ENCODE results near the gene BABAM2.

The BABAM2 gene

DNA sequence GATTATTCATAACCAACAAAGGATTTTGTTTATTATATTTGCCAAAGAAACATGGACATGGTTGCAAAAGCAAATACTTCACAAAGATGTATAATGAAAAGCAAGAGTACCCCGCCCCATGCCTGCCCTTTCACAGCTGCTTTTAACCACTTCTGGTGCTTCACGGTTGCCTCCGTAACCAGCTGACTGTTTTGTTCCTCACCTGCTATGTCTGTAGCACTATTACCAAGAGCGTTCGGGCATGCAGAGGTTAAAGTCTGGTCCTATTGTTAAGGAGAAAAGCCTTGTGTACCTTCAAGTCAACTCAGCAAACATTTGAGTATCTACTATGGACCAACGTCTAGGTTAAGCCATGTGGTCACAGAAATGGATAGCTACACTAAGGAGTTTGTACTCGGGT is 386.9 kb downstream of the BABAM2 start:
- no peak for DNase-seq (ENCODE audit: low read depth in 3 of 3)

DNA sequence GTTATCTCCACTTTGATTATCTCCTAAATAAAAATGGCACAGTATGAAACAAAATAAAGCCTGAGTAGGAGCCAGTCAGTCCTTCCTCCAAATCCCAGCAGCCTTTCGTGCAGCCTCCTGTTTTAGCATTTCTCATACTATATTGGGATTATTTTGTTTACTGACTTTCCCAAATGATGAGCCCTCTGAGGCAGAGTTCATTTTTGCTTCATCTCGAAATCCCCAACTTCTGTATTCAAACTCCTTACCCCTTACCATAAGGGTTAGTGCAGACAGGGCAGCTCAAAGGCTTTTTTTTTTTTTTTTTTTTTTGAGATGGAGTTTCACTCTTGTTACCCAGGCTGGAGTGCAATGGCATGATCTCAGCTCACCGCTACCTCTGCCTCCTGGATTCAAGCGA is 388.8 kb downstream of the BABAM2 start:
- no peak for DNase-seq (ENCODE audit: low read depth in 3 of 3)

DNA sequence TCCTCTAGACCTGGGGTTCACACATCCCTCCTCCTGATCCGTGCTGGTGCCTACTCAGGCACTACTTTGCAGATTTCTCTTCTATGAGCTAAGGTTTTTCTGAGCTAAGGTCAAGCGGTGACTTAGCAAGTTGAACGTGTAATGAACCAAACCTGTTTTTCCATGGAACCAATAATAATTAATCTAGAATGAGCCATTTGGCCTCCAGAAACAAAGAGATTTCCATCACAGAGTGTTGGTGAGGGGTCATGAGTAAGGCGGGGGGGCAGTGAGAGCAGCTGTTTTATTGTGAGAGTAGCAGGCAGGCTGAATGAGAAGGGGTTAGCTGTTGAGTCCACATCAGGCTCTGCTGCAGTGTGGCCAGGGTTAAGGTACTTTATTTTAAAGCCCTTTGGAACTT is 390.1 kb downstream of the BABAM2 start:
- no peak for DNase-seq (ENCODE audit: low read depth in 3 of 3)

DNA sequence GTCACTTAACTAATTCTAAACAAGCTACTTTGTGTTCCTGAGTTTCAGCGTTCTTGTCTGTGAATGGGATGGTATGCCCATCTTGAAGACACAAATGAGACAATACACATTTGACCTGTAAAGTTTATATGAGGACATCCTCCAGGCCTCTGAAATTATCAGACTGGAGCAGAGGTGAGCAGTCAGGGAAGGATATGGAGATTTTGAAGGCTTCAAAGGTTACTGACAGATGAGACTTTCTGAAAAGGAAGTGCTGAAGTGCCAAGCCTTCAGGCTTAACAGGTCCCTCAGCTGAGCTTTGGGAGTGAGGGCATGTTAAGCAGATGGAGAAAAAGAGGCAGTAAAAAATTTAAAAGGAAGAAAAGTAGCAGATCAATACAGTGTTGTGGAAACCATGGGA is 391.2 kb downstream of the BABAM2 start:
- no peak for DNase-seq (ENCODE audit: low read depth in 3 of 3)

DNA sequence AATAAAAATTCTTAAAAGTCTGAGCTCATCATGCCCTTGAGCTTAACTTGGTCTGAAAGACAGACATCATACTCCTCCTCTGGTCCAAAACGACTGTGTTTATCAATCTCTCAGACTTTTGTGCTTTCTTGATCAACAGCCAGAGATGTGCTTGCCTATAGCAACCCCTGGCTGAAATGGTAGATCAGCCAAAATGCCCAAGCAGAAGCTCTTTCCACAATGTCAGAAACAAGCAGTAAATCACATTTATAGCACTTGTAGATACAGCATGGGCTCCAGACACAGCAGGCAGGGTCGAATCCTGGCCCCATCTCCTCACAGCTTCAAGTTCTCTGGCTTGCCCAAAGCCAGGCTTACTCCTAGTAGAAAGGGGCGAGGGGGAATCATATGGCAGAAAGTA is 391.7 kb downstream of the BABAM2 start:
- DNase-seq (ENCODE audit: low read depth in 3 of 3), result no peak

DNA sequence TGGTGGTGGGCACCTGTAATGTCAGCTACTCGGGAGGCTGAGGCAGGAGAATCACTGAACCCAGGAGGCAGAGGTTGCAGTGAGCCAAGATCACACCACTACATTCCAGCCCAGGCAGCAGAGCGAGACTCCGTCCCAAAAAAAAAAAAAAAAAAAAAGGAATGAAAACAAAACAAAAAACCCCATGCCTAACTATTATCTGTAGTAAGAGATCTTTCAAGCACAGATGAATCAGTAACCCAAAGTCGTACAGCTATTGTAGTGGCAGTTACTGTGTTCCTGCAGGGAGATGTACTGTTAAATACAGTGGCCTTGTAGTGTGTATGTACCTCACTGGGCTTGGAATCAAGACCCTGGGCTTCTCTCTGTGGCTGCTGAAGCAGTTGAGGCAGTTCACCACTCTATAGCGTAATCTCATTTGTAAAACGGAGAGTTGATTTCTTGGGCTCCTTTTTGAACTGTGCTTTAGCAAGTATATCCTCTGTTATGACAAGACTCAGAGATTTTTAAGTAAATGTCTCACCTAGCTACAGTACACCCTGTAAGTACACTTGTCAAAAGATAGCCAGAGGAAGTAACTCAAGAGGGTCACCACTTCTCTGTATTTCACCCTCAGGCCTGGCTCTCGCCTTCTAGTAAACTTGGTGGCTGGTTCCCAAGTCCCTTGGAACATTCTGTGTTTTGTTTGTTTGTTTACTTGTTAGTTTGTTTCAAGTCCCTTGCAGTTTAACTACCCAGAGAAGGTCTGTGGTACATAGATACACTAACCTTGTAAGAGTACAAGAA is 392.5 kb downstream of the BABAM2 start:
- no peak for DNase-seq (ENCODE audit: low read depth in 3 of 3)

DNA sequence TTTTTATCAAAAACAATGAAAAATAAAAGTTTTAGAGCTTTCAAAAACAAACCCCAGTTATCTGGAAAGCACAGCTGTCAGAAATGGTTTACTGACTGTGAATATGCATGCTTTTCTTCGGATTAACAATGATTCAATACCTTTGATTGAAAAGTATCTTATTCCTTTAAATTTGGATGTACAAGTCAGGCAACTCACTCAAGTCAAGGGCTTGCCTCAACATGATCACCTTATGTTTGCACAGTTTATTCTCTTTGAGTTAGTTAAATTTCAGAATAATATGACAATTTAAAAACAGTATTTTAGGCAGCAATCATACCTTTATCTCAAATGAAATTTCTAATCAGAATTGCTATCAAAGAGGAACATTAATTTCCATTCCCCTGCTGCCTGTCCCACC is 393.3 kb downstream of the BABAM2 start:
- DNase-seq (ENCODE audit: low read depth in 3 of 3), result no peak

DNA sequence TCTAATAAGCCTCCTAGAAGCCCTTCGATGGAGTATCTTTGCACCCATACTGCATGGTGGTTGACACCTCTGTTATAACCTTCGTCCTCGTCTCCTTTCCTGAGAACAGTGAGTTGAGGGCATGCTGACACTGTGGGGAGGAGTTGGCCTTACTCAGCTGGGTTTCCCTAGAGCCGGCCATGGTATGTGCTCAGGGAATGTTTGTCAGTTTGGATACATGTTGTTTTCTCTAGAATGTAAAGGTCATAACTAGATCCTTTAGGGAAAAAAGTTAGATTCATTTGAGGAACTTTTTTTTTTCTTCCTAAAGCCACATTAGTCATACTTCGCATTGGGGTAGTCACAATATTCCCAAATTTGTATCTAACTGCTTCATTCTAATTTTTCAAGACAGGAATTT is 396.1 kb downstream of the BABAM2 start:
- no peak for DNase-seq (ENCODE audit: low read depth in 3 of 3)

DNA sequence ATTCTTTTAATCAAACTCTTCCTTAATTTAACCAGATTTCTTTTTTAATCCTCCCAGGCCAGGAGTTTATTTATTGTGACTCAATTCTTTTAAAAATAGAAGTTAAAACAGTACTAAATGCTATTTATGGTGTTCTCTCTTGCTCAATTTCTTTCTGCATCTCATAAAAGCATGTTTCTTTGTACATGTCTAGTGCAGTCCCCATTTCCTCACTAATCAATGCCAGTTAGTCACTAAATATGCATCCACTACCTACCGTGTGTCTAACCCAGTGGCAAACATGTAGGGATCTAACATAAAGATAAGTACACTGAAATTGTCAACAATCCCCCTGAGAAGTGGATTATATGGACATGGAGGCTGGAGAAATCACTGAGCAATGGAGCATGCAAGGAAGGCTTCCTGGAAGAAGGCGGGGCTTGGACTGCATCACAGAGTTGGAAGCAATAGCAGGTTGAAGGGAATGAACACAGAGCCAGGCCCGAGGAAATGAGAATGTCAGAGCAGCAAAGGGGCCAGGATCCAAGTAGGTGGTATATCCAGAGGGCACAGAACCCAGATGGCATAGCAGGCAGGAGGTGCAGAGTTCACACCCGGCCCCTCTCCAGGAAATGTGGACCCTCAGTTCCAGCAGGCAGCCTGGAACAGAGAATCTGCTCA is 396.9 kb downstream of the BABAM2 start:
- no peak for DNase-seq (ENCODE audit: low read depth in 3 of 3)

DNA sequence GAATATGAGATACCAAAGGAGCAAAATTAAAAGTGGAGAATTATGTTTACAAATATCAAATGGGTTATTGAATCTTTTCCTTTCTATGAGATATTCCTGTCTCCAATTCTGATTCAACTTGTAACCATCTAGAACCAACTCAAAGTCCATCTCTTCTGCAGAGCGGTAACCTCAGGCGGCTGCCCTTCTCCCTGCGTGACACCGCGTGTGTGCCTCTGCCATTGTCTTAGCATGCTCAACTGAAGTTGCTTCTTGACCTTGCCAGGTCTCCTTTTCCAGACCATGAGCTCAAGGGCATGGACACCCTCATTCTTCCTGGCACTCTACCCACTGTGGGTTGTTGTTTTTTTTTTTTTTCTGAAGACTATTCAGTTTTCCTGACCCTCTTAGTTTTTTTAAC is 398.1 kb downstream of the BABAM2 start:
- DNase-seq (ENCODE audit: low read depth in 3 of 3), result no peak

DNA sequence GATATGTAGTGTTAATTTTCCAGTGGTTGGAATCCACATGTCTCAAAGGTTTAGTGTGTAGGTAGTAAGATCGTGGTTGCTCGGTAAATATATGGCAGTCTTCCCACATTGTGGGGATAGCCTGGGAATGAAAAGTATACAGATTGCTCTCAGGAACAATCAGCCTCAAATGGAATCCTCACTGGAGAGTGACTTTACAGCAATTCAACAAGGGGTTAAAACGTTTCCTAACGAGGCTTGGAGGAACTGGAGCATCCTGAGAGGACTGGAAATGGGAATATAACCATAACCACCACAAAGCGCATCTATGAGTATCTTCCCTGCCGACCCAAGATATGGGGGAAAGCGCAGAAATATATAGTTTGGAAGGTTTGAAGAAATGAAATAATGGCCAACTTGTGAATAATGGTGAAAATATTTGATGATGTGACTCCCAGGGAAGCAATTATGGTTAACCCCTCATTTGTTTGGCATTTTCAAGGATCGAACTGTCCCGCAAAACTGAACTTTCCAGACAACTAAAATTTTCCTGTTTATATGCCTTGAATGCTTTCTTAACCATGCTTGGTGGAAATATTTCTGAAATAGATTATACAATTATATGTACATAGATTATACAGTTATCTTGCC is 401.4 kb downstream of the BABAM2 start:
- no peak for DNase-seq (ENCODE audit: low read depth in 3 of 3)

DNA sequence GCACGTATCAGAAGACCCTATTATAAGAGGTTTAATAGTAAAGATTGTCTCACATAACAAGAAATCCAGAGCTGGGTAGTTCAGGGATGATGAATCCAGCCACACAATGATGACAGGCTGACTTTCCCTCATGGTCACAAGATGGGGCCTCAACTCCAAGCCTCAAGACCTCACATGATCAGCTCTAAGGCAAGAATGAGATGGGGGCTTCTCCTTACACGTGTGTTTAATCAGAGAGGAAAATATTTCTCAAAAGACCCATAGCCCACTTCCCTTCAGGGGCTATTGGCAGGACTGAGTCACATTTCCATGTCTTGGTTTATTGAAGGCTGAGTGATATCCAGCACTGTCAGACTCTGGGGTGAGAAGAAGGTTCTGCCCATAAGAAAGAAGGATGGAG is 402.0 kb downstream of the BABAM2 start:
- DNase-seq (ENCODE audit: low read depth in 3 of 3), result no peak

DNA sequence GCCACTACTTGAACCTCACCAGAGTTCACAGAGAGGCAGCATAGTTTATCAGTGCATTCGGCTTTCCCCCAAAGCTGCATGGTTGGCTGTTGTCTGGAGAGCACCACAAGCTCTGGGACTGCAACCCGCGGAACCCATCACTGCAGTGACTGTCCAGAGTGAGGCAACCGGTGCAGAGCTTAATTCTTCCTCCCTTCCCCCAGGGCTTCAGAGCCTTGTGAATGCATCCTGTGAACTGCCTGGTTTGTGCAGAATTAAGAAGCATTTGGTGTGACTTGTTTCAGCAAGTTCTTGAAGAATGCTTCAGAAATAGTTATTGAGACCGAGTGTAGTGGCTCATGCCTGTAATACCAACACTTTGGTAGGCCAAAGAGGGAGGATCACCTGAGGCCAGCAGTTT is 402.9 kb downstream of the BABAM2 start:
- DNase-seq (ENCODE audit: low read depth in 3 of 3), result no peak

DNA sequence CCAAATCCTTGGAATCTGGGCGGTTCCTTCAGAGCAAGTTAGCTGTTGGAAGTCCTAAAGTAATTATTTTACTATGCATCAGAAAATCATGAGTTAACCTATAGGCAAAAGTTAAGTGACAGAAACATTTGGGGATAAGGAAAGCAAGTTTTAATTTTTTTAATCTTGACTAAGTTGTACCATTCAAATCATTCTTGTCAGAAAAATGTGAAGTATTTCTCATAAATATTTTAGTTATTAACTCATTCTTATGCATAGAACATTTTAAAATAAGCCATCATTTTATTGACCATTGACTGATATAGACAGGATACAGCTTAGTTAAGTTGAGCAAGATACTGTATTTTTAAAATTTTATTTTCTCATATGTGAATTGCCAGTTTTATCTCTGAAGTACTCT is 403.9 kb downstream of the BABAM2 start:
- DNase-seq (ENCODE audit: low read depth in 3 of 3), result no peak

DNA sequence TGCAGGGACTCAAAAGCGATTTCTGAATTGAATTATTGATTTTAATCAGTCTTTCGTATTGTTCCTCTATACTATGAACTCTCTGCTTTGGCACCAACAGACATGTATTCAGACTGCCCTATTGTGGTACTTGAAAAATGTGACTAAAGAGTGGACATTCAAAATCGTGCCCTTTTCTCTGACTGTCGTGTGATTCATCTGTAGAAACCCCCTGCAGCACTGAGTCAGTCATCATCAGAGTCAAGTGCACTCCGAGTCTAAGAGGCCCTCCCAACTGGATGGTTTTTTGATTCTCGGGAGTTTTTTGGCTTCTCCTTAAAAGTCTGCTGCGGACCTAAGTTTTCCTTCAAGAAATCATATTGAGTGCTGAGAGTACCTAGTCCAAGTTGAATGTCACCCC is 405.7 kb downstream of the BABAM2 start:
- DNase-seq (ENCODE audit: low read depth in 3 of 3), result no peak

DNA sequence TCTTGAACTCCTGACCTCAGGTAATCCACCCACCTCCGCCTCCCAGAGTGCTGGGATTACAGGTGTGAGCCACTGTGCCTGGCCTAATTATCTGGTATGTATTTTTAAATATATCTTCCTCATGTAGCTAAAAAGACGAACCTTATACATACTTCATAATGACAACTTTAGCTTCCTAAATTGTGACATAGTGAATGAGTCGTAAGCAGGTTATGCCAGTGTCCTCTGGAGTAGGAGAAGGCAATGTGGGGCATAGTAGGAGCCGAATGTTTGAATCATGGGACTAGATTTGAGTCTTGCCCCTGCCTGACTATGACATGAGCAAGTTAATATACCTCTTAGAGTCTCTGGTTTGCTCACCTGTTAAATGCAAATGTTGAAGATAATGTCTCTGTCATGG is 406.4 kb downstream of the BABAM2 start:
- DNase-seq (ENCODE audit: low read depth in 3 of 3), result no peak

DNA sequence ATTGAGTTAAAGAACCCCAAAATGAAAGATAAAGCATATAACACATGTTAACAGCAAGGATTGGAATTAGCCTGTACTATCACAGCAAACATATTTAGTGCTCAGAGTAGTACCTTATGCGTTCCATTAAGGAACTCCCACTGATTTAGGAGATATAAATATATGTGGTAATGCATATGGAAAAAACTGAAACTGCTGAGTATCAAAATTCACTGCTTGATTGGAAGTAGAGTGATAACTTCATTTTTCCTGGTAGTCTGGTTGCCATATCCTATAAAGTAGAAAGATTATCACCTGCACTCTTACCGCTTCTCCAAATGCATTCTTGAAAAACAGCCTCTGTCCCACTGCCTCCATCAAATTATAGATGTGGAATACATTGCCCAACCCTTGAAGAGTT is 407.0 kb downstream of the BABAM2 start:
- DNase-seq (ENCODE audit: low read depth in 3 of 3), result no peak

DNA sequence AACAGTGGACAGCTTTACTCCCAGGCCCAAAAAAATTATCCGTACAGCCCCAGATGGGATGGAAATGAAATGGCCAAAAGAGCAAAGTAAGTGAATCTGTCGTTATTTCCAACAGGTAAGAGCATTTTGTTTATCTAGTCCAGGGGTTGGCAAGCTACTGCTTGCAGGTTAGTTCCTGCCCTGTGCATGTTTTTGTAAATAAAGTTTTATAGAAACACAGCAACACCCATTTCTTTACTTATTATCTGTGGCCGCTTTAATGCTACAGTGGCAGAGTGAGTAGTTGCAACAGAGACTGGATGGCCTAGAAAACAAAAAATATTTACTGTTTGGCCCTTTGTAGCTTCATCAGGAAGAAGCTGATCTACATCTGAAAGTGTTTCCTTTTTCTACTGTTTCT is 407.9 kb downstream of the BABAM2 start:
- no peak for DNase-seq (ENCODE audit: low read depth in 3 of 3)

DNA sequence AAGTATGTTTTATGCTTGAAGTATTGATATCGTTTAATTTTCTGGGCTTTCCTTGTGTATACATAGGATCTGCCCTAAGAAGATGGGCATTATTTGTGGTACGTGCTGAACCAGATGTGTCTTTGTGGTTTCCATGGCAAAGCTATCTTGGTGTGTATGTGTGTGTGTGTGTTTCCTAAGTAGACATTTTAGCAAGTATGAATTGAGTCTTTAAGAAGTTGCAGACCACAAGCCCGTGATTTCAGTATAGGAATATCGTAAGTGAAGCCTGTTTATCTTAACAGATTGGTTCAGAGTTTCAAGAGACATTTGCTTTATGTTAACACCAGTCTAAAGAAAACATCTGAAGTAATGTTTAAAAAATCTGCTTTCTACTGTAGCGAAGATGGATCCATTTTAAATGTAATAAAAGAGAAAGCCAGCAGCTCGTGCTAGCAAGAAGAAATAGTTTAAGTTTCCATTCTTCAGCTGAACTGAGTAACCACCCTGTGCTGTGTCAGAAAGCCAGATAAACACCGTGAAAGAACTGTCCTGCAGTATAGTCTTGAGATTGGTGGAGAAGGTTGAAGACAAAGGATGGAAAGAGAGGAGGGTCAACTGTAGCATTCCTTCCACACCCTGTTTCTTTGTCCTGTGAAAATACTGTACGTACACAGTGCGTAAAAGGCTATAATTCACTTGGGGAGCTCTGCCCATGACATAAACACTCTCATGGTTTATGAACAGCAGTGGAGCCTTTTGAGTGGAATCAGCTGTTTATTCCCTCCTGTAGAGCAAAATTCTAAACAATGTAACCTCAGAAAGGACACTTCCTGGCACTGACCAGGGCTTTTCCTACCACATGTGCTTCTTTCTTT is 410.2 kb downstream of the BABAM2 start:
- DNase-seq (ENCODE audit: low read depth in 3 of 3), result no peak

DNA sequence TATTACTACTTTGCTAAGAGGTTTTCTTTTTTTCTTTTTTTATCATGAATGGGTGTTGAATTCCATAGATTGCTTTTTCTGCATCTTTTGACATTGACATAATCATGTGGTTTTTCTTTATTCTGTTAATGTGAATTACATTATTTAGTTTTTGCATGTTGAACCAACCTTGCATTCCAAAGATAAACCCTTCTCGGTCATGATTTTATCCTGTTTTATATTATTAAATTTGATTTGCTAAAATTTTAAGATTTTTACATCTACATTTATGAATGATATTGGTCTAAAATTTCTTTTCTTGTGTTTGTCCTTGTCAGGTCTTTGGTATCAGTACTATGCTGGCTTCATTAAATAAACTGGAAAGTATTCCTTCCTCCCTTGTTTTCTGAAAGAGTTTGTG is 414.7 kb downstream of the BABAM2 start:
- DNase-seq (ENCODE audit: low read depth in 3 of 3), result no peak

DNA sequence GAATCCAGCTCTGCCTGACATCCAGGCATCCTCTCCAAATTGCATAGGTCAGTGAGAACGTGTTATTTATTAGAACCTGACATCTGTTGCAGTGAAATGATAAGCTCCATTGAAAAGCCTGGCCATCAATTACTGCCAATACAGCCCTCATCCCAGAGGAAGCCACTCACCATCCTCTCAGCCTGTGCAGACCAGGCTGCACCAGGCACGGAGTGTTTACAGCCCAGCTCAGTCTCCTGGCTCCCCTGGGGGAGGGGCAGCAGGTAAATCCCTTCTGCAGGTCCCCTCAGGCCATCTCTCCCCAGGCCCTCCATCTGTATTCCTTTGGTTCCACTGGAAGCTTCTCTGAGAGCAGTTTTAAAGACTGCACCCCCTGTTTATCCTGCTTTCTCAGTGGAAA is 419.6 kb downstream of the BABAM2 start:
- DNase-seq (ENCODE audit: low read depth in 3 of 3), result no peak

DNA sequence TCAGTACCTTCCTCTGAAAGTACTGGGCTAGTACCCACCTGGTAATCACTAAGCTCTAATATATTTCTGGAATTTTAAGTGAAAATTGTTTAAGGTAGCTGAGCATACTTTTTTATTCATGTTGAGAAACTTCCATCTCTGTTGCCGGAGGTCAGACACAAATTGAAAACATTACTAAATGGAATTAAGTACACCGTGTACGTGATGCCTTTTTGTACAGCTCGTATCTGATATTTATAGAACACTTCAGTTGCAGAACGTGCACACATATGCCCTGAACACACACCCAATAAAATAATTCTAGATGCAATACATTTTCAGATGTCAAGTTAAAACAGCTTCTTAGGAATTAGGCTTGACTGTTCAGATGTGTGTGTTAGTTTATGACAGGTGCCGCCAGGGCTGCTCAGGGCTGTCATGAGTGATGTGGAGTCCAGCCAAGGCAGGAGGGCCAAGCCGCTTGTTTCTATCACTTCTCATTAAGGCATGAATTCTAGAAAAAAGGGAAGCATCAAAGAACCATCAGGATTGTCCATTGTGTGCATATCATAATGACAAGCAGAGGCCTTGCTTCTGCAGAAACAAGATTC is 421.2 kb downstream of the BABAM2 start:
- no peak for DNase-seq (ENCODE audit: low read depth in 3 of 3)
